Uterus (tissue), 2 donors: ENCODE measurements around the gene TMEM204.

Experiments used
- CTCF ChIP-seq, 4 experiments: fragments of 200-600 bp in 2 of 4; fragments of 450-650 bp in 2 of 4; sonication (generic) in 2 of 4; IDR thresholded peaks; one replicate each; pipeline ENCODE4 v1.5.1; 2016 to 2019; ENCODE audit warnings: antibody characterized with exemption in 4 of 4, mild to moderate bottlenecking in 2 of 4, moderate library complexity in 1 of 4
- POLR2A ChIP-seq, 2 donors: fragments of 450-650 bp; IDR thresholded peaks; one replicate each; pipeline ENCODE4 v1.6.1; 2016; ENCODE audit warnings: antibody characterized with exemption in 2 of 2, mild to moderate bottlenecking in 1 of 2, moderate library complexity in 1 of 2

GRCh38 chr16:1506494-1507213, 26.8 kb upstream of the TMEM204 start:
- TF ChIP-seq CTCF (IDR thresholded peaks at IDR 0.05) = no peak
- TF ChIP-seq POLR2A (IDR thresholded peaks at IDR 0.05) = no peak
